ENCODE data around the gene MRPS17.

MRPS17 gene

GRCh38 chr7:55939514-55940123 lies 12.1 kb upstream of the MRPS17 start:
- no peak for DNase-seq (ENCODE audit: low read depth)
- no peak overlapping the region for H3K4me3 ChIP-seq (ENCODE audit: control insufficient read depth, low read depth, low read length)
- TF ChIP-seq CTCF (conservative IDR thresholded peaks at IDR 0.05; ENCODE audit: control insufficient read depth, insufficient read depth, low read depth, low read length): no peak

GRCh38 chr7:55946545-55946944 lies 5.1 kb upstream of the MRPS17 start:
- TF ChIP-seq CTCF (conservative IDR thresholded peaks at IDR 0.05; ENCODE audit: control insufficient read depth, insufficient read depth, low read depth, low read length): no peak
- no peak for DNase-seq (ENCODE audit: low read depth)
- no peak overlapping the region for H3K4me3 ChIP-seq (ENCODE audit: control insufficient read depth, low read depth, low read length)

GRCh38 chr7:55952352-55952671 lies 635 bp downstream of the MRPS17 start:
- DNase-seq (ENCODE audit: low read depth): peak; percentile 17
- H3K4me3 ChIP-seq (ENCODE audit: control insufficient read depth, low read depth, low read length): peak overlapping the region; percentile 77

GRCh38 chr7:55953707-55954475 lies 2.2 kb downstream of the MRPS17 start:
- no peak for DNase-seq (ENCODE audit: low read depth)
- H3K4me3 ChIP-seq (ENCODE audit: control insufficient read depth, low read depth, low read length): no peak overlapping the region
- TF ChIP-seq CTCF (conservative IDR thresholded peaks at IDR 0.05; ENCODE audit: control insufficient read depth, insufficient read depth, low read depth, low read length): no peak

GRCh38 chr7:55957190-55957589 lies 5.5 kb downstream of the MRPS17 start:
- no peak for DNase-seq (ENCODE audit: low read depth)
- no peak for TF ChIP-seq CTCF (conservative IDR thresholded peaks at IDR 0.05; ENCODE audit: control insufficient read depth, insufficient read depth, low read depth, low read length)
- H3K4me3 ChIP-seq (ENCODE audit: control insufficient read depth, low read depth, low read length): no peak overlapping the region

GRCh38 chr7:55962014-55962413 lies 10.3 kb downstream of the MRPS17 start:
- no peak overlapping the region for H3K4me3 ChIP-seq (ENCODE audit: control insufficient read depth, low read depth, low read length)
- TF ChIP-seq CTCF (conservative IDR thresholded peaks at IDR 0.05; ENCODE audit: control insufficient read depth, insufficient read depth, low read depth, low read length): no peak
- no peak for DNase-seq (ENCODE audit: low read depth)

GRCh38 chr7:55963584-55964168 lies 12.0 kb downstream of the MRPS17 start:
- peak overlapping the region; percentile 50 for H3K4me3 ChIP-seq (ENCODE audit: control insufficient read depth, low read depth, low read length)
- no peak for DNase-seq (ENCODE audit: low read depth)
- TF ChIP-seq CTCF (conservative IDR thresholded peaks at IDR 0.05; ENCODE audit: control insufficient read depth, insufficient read depth, low read depth, low read length): no peak

Measured in fibroblast of mammary gland (primary cell).